ENCODE data around the gene SLC4A7.

The SLC4A7 gene

GRCh38 chr3:27471923-27472550 is 12.1 kb downstream of the SLC4A7 start:
- H3K79me2 ChIP-seq (ENCODE audit: insufficient read depth, low read length), result peaks cover 83% of the 10 kb centered on the region
- no peaks in the 10 kb centered on the region; the same call in 1 of the 2 replicates for H3F3A ChIP-seq (ENCODE audit: low read depth)
- no peak overlapping the region for H3K4me3 ChIP-seq (ENCODE audit: low read length, poor library complexity, severe bottlenecking)
- no peaks in the 10 kb centered on the region for H3K9me2 ChIP-seq (replicated peaks; ENCODE audit: low read depth, low read length)
- H4K20me1 ChIP-seq (ENCODE audit: insufficient read depth, low read length, poor library complexity, severe bottlenecking), result peaks cover 51% of the 10 kb centered on the region
- H3K9ac ChIP-seq (ENCODE audit: low read depth, low read length, poor library complexity, severe bottlenecking), result no peak overlapping the region
- H3K27me3 ChIP-seq (ENCODE audit: insufficient read depth, low read length, poor library complexity, severe bottlenecking), result no peaks in the 10 kb centered on the region
- H2AFZ ChIP-seq (ENCODE audit: low read length), result no peak overlapping the region
- TF ChIP-seq CTCF (conservative IDR thresholded peaks at IDR 0.05; ENCODE audit: low read length), result no peak
- TF ChIP-seq EZH2phosphoT487 (IDR thresholded peaks at IDR 0.05; ENCODE audit: borderline replicate concordance), result no peak
- H3K4me2 ChIP-seq (ENCODE audit: low read depth, low read length, poor library complexity, severe bottlenecking), result no peak overlapping the region
- H3K4me1 ChIP-seq (ENCODE audit: insufficient read depth, low read length, poor library complexity, severe bottlenecking), result no peaks in the 10 kb centered on the region
- H3K36me3 ChIP-seq (ENCODE audit: insufficient read depth, low read length), result no peaks in the 10 kb centered on the region; the same call in none of the 2 replicates
- H3K9me3 ChIP-seq (ENCODE audit: insufficient read depth, low read depth, low read length), result 0 out of 2 replicates have a peak, but pooled peaks cover 5% of the 10 kb centered on the region

- no peak overlapping the region for H3K4me3 ChIP-seq (ENCODE audit: low read length, poor library complexity, severe bottlenecking)
- H3K27me3 ChIP-seq (ENCODE audit: insufficient read depth, low read length, poor library complexity, severe bottlenecking), result no peaks in the 10 kb centered on the region
- H3K4me2 ChIP-seq (ENCODE audit: low read depth, low read length, poor library complexity, severe bottlenecking), result no peak overlapping the region
- no peaks in the 10 kb centered on the region for H3K4me1 ChIP-seq (ENCODE audit: insufficient read depth, low read length, poor library complexity, severe bottlenecking)
- no peaks in the 10 kb centered on the region; the same call in 1 of the 2 replicates for H3F3A ChIP-seq (ENCODE audit: low read depth)
- TF ChIP-seq CTCF (conservative IDR thresholded peaks at IDR 0.05; ENCODE audit: low read length) (no peak), EZH2phosphoT487 (IDR thresholded peaks at IDR 0.05; ENCODE audit: borderline replicate concordance) (no peak)
- no peaks in the 10 kb centered on the region for H3K9me3 ChIP-seq (ENCODE audit: insufficient read depth, low read depth, low read length)
- peaks cover 26% of the 10 kb centered on the region for H4K20me1 ChIP-seq (ENCODE audit: insufficient read depth, low read length, poor library complexity, severe bottlenecking)
- H3K36me3 ChIP-seq (ENCODE audit: insufficient read depth, low read length), result no peaks in the 10 kb centered on the region; the same call in 1 of the 2 replicates
- no peak overlapping the region for H2AFZ ChIP-seq (ENCODE audit: low read length)
- H3K79me2 ChIP-seq (ENCODE audit: insufficient read depth, low read length), result peaks cover 78% of the 10 kb centered on the region
- H3K9ac ChIP-seq (ENCODE audit: low read depth, low read length, poor library complexity, severe bottlenecking), result no peak overlapping the region
- H3K9me2 ChIP-seq (replicated peaks; ENCODE audit: low read depth, low read length), result no peaks in the 10 kb centered on the region
Measured at GRCh38 chr3:27468283-27468886, 15.8 kb downstream of the SLC4A7 start.

GRCh38 chr3:27467545-27467944 is 16.6 kb downstream of the SLC4A7 start:
- Histone ChIP-seq H2AFZ (ENCODE audit: low read length) (no peak overlapping the region), H3K4me2 (ENCODE audit: low read depth, low read length, poor library complexity, severe bottlenecking) (no peak overlapping the region), H4K20me1 (ENCODE audit: insufficient read depth, low read length, poor library complexity, severe bottlenecking) (peaks cover 23% of the 10 kb centered on the region), H3F3A (ENCODE audit: low read depth) (no peaks in the 10 kb centered on the region; the same call in 1 of the 2 replicates), H3K27me3 (ENCODE audit: insufficient read depth, low read length, poor library complexity, severe bottlenecking) (no peaks in the 10 kb centered on the region), H3K36me3 (ENCODE audit: insufficient read depth, low read length) (no peaks in the 10 kb centered on the region; the same call in 1 of the 2 replicates), H3K79me2 (ENCODE audit: insufficient read depth, low read length) (peaks cover 77% of the 10 kb centered on the region), H3K4me1 (ENCODE audit: insufficient read depth, low read length, poor library complexity, severe bottlenecking) (no peaks in the 10 kb centered on the region), H3K9me2 (replicated peaks; ENCODE audit: low read depth, low read length) (no peaks in the 10 kb centered on the region), H3K9ac (ENCODE audit: low read depth, low read length, poor library complexity, severe bottlenecking) (no peak overlapping the region), H3K9me3 (ENCODE audit: insufficient read depth, low read depth, low read length) (no peaks in the 10 kb centered on the region), H3K4me3 (ENCODE audit: low read length, poor library complexity, severe bottlenecking) (no peak overlapping the region)
- TF ChIP-seq EZH2phosphoT487 (IDR thresholded peaks at IDR 0.05; ENCODE audit: borderline replicate concordance) (no peak), CTCF (conservative IDR thresholded peaks at IDR 0.05; ENCODE audit: low read length) (peak; percentile 71)

Data from Loucy (cell line).